Neutrophil (primary cell): ENCODE measurements around the gene PLD5.

Experiments used
- H3K27ac ChIP-seq: fragments of 200-600 bp; sonication (generic); 2 replicates; pipeline ENCODE4 v1.5.1; 2016; ENCODE audit warnings: mild to moderate bottlenecking, moderate library complexity
- H3K27me3 ChIP-seq: fragments of 200-600 bp; sonication (generic); 2 replicates; pipeline ENCODE4 v1.6.0; 2016; ENCODE audit warnings: mild to moderate bottlenecking
- H3K36me3 ChIP-seq: fragments of 200-600 bp; sonication (generic); 2 replicates; pipeline ENCODE4 v1.5.1; 2017
- H3K4me1 ChIP-seq, 2 experiments: fragments of 200-600 bp in 1 of 2; sonication (generic) in 1 of 2; 1 replicate in 1 of 2; 2 replicates in 1 of 2; pipeline versions ENCODE4 v1.5.1 to v1.6.1; 2013 to 2016; ENCODE audit warnings: low read depth in 1 of 2, low read length in 1 of 2, mild to moderate bottlenecking in 1 of 2, moderate library complexity in 1 of 2; ENCODE audit not compliant: control insufficient read depth in 1 of 2, insufficient read depth in 1 of 2
- H3K4me3 ChIP-seq, 2 experiments: fragments of 200-600 bp in 1 of 2; sonication (generic) in 1 of 2; 1 replicate in 1 of 2; 2 replicates in 1 of 2; pipeline ENCODE4 v1.5.1; 2013 to 2016; ENCODE audit warnings: low read depth in 1 of 2, low read length in 1 of 2, mild to moderate bottlenecking in 1 of 2, moderate library complexity in 1 of 2
- H3K9me3 ChIP-seq: fragments of 200-600 bp; sonication (generic); 2 replicates; pipeline ENCODE4 v1.5.1; 2016
- TF ChIP-seq, protein P1 (sequence below): fragments of 200-600 bp; sonication (generic); IDR thresholded peaks from 2 replicates; pipeline ENCODE4 v1.5.1; 2016; ENCODE audit warnings: antibody characterized with exemption

The PLD5 gene

DNA sequence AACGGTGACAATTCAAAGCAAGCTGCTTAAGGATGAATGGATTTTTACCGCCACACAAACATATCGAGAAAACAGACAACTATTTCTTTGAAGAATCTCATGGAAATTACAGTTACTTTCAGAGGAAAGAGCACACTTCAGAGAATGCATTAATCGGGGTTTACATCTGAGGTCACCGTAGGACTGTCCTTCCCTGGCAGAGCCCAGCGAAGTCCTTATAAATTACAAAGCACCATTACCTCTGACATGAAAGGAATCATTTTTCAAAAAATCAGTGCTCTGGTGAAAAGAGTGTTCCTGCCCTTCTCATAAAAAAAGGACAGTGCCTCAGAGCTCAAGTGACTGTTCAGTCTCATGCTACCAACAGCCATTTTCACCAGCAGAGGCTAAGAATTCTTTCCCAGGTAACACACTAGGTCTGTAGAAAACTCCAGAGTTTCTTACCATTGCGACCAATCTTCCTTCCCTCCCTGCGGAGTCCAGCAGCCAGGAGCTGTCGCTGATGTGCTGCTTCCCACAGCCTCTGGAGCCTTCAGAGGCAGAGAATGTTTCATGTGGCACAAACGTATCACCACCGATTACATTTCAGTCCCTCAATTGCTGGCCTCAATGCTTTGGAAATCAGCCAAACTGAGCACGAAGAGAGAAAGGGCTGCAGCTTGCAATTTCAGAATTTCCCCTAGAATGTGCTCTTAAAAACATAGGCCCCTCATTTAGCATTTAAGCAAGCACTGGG, 75.4 kb downstream of the PLD5 start:
- H3K36me3 ChIP-seq: no peaks in the 10 kb centered on the region
- H3K4me3 ChIP-seq: no peak overlapping the region
- no peaks in the 10 kb centered on the region for H3K27me3 ChIP-seq
- no peaks in the 10 kb centered on the region for H3K9me3 ChIP-seq
- no peak overlapping the region for H3K27ac ChIP-seq
- TF ChIP-seq, protein P1, sequence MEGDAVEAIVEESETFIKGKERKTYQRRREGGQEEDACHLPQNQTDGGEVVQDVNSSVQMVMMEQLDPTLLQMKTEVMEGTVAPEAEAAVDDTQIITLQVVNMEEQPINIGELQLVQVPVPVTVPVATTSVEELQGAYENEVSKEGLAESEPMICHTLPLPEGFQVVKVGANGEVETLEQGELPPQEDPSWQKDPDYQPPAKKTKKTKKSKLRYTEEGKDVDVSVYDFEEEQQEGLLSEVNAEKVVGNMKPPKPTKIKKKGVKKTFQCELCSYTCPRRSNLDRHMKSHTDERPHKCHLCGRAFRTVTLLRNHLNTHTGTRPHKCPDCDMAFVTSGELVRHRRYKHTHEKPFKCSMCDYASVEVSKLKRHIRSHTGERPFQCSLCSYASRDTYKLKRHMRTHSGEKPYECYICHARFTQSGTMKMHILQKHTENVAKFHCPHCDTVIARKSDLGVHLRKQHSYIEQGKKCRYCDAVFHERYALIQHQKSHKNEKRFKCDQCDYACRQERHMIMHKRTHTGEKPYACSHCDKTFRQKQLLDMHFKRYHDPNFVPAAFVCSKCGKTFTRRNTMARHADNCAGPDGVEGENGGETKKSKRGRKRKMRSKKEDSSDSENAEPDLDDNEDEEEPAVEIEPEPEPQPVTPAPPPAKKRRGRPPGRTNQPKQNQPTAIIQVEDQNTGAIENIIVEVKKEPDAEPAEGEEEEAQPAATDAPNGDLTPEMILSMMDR: no peak
- H3K4me1 ChIP-seq: no peaks in the 10 kb centered on the region

GRCh38 chr1:242447689-242448088, 76.8 kb downstream of the PLD5 start:
- H3K27me3 ChIP-seq: no peaks in the 10 kb centered on the region
- H3K36me3 ChIP-seq: no peaks in the 10 kb centered on the region
- no peaks in the 10 kb centered on the region for H3K4me1 ChIP-seq
- no peak overlapping the region for H3K27ac ChIP-seq
- TF ChIP-seq, protein P1: no peak
- no peaks in the 10 kb centered on the region for H3K9me3 ChIP-seq
- no peak overlapping the region for H3K4me3 ChIP-seq

DNA sequence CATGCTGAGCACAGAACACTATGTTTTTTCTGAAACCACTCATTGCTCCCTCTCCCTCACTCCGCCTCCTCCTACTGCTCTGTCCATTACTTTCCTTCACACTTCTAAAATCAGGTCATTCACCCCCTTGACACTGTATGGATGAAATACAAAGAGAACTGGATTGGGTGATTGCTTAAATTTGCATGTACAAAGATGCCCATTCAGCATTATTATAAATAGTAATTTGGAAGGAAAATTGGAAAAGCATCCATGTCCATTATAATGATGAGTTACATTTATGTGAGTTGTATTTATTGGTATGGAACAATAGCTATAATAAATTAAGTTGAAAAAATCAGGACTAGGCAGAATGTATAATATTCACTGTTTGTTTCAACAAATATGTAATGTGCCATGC, 83.7 kb downstream of the PLD5 start:
- Histone ChIP-seq H3K9me3 (no peaks in the 10 kb centered on the region), H3K4me3 (no peak overlapping the region), H3K36me3 (no peaks in the 10 kb centered on the region), H3K27me3 (no peaks in the 10 kb centered on the region), H3K27ac (no peak overlapping the region), H3K4me1 (no peaks in the 10 kb centered on the region)
- TF ChIP-seq, protein P1: no peak

GRCh38 chr1:242435200-242435599, 89.3 kb downstream of the PLD5 start:
- Histone ChIP-seq H3K9me3 (no peaks in the 10 kb centered on the region), H3K27ac (no peak overlapping the region), H3K4me3 (no peak overlapping the region), H3K36me3 (no peaks in the 10 kb centered on the region), H3K27me3 (no peaks in the 10 kb centered on the region), H3K4me1 (no peaks in the 10 kb centered on the region)
- TF ChIP-seq, protein P1: no peak

GRCh38 chr1:242432491-242433095, 91.9 kb downstream of the PLD5 start:
- no peaks in the 10 kb centered on the region for H3K9me3 ChIP-seq
- TF ChIP-seq, protein P1: no peak
- no peaks in the 10 kb centered on the region for H3K27me3 ChIP-seq
- H3K4me3 ChIP-seq: no peak overlapping the region
- H3K36me3 ChIP-seq: no peaks in the 10 kb centered on the region
- no peaks in the 10 kb centered on the region for H3K4me1 ChIP-seq
- H3K27ac ChIP-seq: no peak overlapping the region
